Activated naive CD4-positive, alpha-beta T cell treated with Interleukin-2 at 50 U/mL for 16 hours (primary cell): ENCODE results near the gene GGCT.
"Not testable (repeated sequence)": the region's sequence is repeated elsewhere in the genome, so short reads cannot be mapped to it uniquely, and the experiment has no call there.

ENCODE experiments used
- DNase-seq: peaks from one replicate; pipeline ENCODE4 v3.0.0-alpha.2; 2020

The GGCT gene

GRCh38 chr7:30504301-30505173 is at the start of gene GGCT:
TSS of gene GGCT (minus strand) at chr7:30504829. CDS start at chr7:30504709, 120 bp downstream.
- DNase-seq = peak; percentile 98

- no peak for DNase-seq
Measured at GRCh38 chr7:30553546-30553945, 48.9 kb upstream of the GGCT start.

GRCh38 chr7:30553141-30553540 is 48.5 kb upstream of the GGCT start:
- no peak for DNase-seq

- no peak for DNase-seq
Measured at GRCh38 chr7:30552330-30552729, 47.7 kb upstream of the GGCT start.

- DNase-seq = no peak
Measured at GRCh38 chr7:30549931-30550493, 45.4 kb upstream of the GGCT start.

- DNase-seq = peak; percentile 27
Measured at GRCh38 chr7:30548845-30549244, 44.2 kb upstream of the GGCT start.

- no peak for DNase-seq
Measured at GRCh38 chr7:30546596-30546995, 42.0 kb upstream of the GGCT start.

- no peak for DNase-seq
Measured at GRCh38 chr7:30545791-30546555, 41.3 kb upstream of the GGCT start.

GRCh38 chr7:30543813-30544525 is 39.3 kb upstream of the GGCT start:
- DNase-seq = no peak

GRCh38 chr7:30543115-30543514 is 38.5 kb upstream of the GGCT start:
- not testable (repeated sequence) for DNase-seq

- DNase-seq = no peak
Measured at GRCh38 chr7:30533886-30534285, 29.3 kb upstream of the GGCT start.

- no peak for DNase-seq
Measured at GRCh38 chr7:30531286-30531685, 26.7 kb upstream of the GGCT start.

GRCh38 chr7:30530373-30530772 is 25.7 kb upstream of the GGCT start:
- no peak for DNase-seq

- DNase-seq = no peak
Measured at GRCh38 chr7:30528779-30529178, 24.1 kb upstream of the GGCT start.

GRCh38 chr7:30527297-30527696 is 22.7 kb upstream of the GGCT start:
- DNase-seq = not testable (repeated sequence)

GRCh38 chr7:30526163-30526562 is 21.5 kb upstream of the GGCT start:
- no peak for DNase-seq

GRCh38 chr7:30525429-30525828 is 20.8 kb upstream of the GGCT start:
- no peak for DNase-seq

- DNase-seq = no peak
Measured at GRCh38 chr7:30524545-30524944, 19.9 kb upstream of the GGCT start.

- DNase-seq = no peak
Measured at GRCh38 chr7:30523466-30523865, 18.8 kb upstream of the GGCT start.

- no peak for DNase-seq
Measured at GRCh38 chr7:30522159-30522558, 17.5 kb upstream of the GGCT start.

GRCh38 chr7:30521532-30521931 is 16.9 kb upstream of the GGCT start:
- DNase-seq = no peak

- no peak for DNase-seq
Measured at GRCh38 chr7:30519122-30519521, 14.5 kb upstream of the GGCT start.

GRCh38 chr7:30515761-30516160 is 11.1 kb upstream of the GGCT start:
- DNase-seq = no peak
